HG03558 (cell line): ENCODE data around the gene CLK3.

Source experiments
- ATAC-seq: cut with Tn5 transposase; IDR thresholded peaks from one replicate; pipeline ENCODE4 v1.9.1; 2021; ENCODE audit warnings: moderate number of reproducible peaks; ENCODE audit not compliant: unreplicated experiment; ENCODE audit errors: extremely low read depth

Gene CLK3

DNA sequence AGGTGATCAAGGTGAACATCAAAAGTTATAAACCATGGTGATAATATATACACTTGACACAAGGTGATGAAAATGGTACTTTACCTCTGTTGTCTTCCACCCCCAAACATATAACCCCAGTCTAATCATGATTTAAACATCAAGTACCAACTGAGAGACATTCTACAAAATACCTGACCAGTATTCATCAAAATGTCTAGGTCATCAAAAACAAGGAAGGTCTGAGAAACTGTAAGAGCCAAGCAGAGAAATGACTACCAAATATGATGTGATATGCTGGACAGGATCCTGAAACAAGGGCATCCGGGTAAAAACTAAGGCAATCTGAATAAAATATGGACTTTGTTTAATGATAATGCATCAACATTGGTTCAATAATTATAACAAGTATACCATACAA lies 52.3 kb downstream of the CLK3 start:
- ATAC-seq: no peak

DNA sequence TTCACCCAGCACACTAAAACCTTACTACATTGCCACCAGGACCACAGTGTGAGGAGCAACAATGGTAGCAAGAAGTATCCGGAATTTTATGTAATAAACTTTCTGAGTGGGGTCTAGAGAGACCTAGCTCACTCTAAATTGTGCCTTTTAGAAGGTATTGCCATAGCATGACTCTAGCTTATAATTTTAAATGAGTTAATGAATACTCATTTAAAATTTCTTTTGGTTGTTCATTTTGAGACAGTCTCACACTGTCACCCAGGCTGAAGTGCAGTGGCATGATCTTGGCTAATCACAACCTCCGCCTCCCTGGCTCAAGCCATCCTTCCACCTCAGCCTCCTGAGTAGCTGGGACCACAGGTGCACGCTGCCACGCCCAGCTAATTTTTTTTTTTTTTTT lies 54.0 kb downstream of the CLK3 start:
- ATAC-seq: no peak

DNA sequence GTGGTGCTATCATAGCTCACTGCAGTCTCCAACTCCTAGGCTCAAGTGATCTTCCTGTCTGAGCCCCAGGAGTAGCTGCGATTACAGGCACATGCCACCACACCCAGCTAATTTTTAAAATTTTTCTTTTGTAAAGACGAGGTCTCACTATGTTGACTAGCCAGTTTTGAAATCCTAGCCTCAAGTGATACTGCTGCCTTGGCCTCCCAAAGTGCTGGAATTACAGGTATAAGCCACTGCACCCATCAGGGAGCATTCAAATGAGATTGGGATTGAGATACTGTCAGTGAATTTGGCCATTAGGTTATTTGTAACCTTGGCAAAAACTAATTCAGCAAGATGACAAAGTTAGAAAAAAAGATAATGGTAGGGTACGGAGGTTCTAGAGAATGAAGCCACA lies 58.5 kb downstream of the CLK3 start:
- no peak for ATAC-seq

DNA sequence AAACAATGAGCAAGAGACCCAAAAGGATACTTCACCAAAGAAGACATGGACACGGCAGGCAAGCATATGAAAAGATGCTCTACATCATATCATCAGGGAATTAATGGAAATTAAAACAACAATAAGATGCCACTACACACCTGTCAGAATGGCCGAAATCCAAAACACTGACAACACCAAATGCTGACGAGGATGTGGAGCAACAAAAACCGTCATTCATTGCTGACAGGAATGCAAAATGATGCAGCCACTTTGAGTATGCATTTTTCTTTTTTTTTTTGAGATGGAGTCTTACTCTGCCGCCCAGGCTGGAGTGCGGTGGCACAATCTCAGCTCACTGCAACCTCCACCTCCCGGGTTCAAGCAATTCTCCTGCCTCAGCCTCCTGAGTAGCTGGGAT lies 61.2 kb downstream of the CLK3 start:
- ATAC-seq: no peak
